NCI-H2081 treated with DMSO at 0.1 percent for 48 hours (cell line): Measurements from ENCODE around the gene CDPF1.
"Not testable (repeated sequence)": the region's sequence is repeated elsewhere in the genome, so short reads cannot be mapped to it uniquely, and the experiment has no call there.

ENCODE experiments used
- DNase-seq: peaks from one replicate; lab custom pipeline; 2025; lab: John Stamatoyannopoulos, UW

The CDPF1 gene

DNA sequence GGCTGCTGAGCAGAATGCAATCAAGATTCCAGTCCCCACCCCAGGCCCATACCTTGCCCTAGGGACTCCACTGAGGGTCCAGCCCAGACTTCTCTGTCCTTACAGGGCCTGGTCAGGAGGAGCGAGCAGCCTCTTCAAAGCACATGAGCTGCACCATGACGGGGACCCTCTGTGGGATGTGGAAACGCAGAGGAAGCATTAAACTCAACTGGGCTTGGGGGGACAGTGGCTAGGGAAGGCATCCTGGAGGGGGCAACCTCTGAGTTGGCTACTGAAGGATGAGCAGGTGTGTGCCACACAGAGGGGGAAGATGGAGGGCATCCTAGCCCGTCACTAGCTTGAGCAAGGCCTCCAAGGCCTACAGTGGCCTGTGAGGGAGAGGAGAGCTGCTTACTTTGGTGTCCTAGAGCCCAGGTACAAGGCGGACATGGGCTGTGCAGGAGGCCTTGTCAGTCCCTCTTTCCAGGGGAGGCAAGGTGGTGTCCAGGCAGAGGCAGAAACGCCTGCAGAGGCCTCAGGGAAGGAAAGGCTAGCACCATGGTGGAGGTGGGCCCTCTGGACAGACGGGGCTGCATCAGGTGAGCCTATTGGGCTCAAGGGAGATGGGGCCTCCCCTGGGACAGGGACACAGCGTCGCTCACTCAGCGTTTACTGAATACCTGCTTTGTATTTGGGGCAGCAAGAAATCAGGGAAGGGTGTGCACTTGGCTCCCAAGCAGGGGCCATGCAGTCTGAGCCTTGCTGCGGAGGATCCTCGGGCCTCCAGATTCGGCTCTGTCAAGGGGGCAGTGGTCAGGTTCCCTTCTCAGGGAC is 32.0 kb upstream of the CDPF1 start:
- DNase-seq, result no peak

GRCh38 chr22:46280999-46281623 is 31.0 kb upstream of the CDPF1 start:
- DNase-seq, result no peak

GRCh38 chr22:46280063-46280817 is 30.1 kb upstream of the CDPF1 start:
- DNase-seq, result no peak

DNA sequence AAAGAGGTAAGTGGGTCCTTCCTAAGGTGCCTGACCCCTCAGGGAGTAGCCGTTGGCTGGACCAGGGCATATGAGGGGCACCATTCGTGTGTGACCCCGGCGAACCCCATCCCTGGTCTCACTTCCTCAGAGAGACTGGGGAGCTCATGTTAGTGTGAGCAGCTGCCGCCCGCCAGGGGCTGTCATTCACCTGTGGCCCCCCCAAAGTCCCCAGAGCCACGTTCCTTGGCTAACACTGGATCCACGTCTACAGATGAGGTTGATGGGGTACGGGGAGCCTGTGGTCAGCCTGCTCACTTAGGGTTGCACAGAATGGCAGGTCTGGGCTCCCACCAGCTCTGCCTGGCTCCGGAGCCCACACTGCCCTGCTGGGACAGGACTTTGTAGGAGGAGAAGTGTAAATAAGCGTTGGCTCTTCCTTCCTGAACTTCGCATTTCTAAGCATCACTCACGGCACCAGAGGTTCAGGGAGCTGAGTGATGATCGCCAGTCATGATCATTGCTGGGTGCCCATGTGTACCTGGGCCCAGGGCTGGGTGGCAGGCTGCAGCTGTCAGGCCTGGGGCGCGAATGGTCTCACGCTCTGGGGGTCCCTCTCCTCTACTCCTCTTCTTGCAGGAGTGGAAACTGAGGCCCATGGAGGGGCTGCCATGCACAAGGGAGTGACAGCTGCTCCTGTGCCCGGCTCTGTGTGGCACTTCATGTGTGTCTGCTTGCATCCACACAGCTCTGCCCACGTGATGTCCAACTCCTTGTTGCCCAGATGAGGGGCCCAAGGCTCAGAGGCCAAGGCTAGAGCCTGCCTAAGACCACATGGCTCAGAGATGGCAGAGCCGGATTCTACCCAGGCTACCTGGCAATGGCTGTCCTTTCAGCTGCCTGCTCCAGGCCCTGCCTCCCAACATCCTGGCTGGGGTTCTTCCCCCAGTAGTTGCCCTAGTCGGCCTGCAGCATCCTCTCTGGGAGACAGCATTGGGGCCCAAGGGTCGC is 28.9 kb upstream of the CDPF1 start:
- DNase-seq, result no peak

DNA sequence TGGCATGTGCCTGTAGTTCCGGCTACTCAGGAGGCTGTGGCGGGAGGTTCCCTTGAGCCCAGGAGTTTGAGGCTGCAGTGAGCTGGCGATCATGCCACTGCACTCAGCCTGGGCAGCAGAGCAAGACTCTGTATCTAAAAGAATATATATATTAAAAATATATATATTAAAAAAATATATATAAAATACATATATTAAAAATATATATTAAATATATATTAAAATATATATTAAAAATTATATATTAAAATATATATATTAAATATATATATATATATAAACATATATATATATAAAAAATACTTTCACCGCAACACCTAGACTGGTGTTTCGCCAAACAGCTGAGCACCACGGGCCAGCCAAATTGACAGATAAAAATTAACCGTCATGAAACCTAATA is 26.5 kb upstream of the CDPF1 start:
- DNase-seq, result no peak

GRCh38 chr22:46275455-46276122 is 25.5 kb upstream of the CDPF1 start:
- DNase-seq, result no peak

- DNase-seq, result no peak
Observed at GRCh38 chr22:46274381-46274780, 24.3 kb upstream of the CDPF1 start.

- DNase-seq, result no peak
Observed at GRCh38 chr22:46273432-46274148, 23.5 kb upstream of the CDPF1 start.

- no peak for DNase-seq
Observed at GRCh38 chr22:46272762-46273431, 22.8 kb upstream of the CDPF1 start.

DNA sequence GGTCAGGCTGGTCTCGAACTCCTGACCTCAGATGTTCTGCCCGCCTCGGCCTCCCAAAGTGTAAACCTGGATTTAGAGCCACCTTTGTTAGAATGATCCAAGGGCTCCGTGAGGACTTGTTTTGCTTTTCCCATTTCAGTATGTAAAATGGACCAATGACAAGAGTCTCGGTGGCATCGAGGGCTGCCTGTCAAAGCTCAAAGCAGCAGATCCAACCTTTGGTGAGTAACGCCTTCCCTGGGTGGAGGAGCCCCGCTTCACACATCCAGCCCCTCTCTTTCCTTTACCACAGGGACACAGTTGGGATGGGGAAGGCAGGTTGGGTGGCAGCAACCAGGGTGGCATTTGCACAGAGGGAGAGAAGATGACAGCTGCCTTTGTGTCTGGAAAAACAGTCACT is 22.1 kb upstream of the CDPF1 start:
- DNase-seq, result no peak

GRCh38 chr22:46269564-46269963 is 19.5 kb upstream of the CDPF1 start:
- no peak for DNase-seq

DNA sequence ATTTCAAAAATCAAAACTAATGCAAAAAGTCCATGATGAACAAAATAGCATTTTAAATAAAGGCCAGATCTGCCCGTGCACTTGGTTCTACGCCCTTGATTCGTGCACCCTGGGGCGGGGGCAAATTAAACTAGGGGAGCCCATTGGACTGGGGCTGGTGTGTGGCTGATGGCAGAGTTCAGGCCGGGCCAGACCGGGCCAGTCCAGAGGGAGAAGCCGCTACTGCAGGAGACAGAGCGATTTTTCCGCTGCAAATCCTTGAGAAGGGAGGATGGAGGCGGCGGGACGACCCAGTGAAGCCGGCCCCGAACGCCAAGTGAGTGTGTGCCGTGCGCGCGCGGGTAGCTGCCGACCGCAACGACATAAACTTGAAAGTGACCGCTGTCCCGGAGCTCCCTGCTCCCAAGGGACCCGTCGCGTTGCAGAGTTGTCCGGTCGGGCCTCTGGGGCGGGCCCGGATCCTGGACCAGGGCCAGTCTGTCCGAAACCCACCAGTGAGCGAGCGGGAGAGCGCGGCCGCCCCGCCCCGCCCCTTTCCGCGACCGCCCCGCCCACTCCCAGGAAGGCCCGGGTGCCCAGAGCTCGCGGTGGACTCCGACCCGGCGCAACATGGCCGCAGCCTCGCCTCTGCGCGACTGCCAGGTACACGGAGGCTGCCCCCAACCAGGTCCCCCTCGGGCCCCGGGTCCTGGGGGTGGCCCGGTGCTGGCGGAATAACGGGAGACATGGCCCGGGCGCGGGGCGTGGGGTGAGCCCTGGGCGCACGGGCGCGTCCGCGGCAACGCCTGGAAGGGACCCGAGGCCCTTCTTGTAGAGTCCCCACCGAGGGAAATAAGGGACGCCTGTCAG is 17.6 kb upstream of the CDPF1 start, which contains the start of gene TTC38:
Gene TTC38, plus strand, starts transcription at position 578 of the 849 bp plus-strand sequence. Its CDS starts 32 bp downstream, at position 610.
- no peak for DNase-seq

- not testable (repeated sequence) for DNase-seq
Observed at GRCh38 chr22:46265627-46266026, 15.5 kb upstream of the CDPF1 start.

GRCh38 chr22:46264520-46264919 is 14.4 kb upstream of the CDPF1 start:
- DNase-seq, result not testable (repeated sequence)

DNA sequence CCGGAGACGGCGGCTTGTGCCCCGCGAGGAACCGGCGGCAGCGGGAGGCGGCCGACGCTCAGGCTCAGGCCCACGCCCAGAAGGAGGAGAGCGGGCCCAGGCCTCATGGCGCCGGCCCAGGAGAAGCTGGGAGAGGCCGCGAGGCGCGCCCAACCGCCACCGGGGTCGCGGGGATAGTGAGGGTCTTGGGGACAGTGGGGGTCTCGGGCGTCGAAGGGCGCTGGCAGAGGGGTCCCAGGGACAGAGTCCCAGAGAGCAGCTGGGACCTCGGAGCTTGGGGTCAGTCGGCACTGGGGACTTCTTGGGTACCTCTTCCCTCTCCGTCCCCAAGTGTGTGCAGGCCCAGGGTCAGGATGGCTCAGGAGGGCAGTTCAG is 13.1 kb upstream of the CDPF1 start, which contains the start of gene PKDREJ:
Gene PKDREJ, minus strand, starts transcription at position 128 of the 375 bp plus-strand sequence. Its CDS starts 21 bp downstream, at position 107.
- DNase-seq, result no peak

- DNase-seq, result no peak
Observed at GRCh38 chr22:46262449-46263215, 12.5 kb upstream of the CDPF1 start.

- DNase-seq, result no peak
Observed at GRCh38 chr22:46260038-46260437, 9.9 kb upstream of the CDPF1 start.

GRCh38 chr22:46259374-46259773 is 9.3 kb upstream of the CDPF1 start:
- DNase-seq, result no peak
